HepG2 (cell line): Measurements from ENCODE around the gene HNRNPL.

Source experiments
- CTCF ChIP-seq: sonication (generic); formaldehyde crosslinking; IDR thresholded peaks from 2 replicates; pipeline ENCODE4 v1.5.0; 2020; ENCODE audit warnings: mild to moderate bottlenecking, missing genetic modification reagents, moderate library complexity
- ELF4 ChIP-seq: sonication (generic); formaldehyde crosslinking; IDR thresholded peaks from 2 replicates; pipeline ENCODE4 v1.5.0; 2020; ENCODE audit warnings: missing genetic modification reagents, mild to moderate bottlenecking, moderate library complexity, borderline replicate concordance
- EZH2 ChIP-seq: conservative IDR thresholded peaks from 2 replicates; pipeline ENCODE4 v1.6.1; 2012; ENCODE audit warnings: mild to moderate bottlenecking, low read depth, low read length, moderate library complexity
- NAIF1 ChIP-seq: sonication (generic); formaldehyde crosslinking; IDR thresholded peaks from 2 replicates; pipeline ENCODE4 v1.5.0; 2020; ENCODE audit warnings: mild to moderate bottlenecking, missing genetic modification reagents, borderline replicate concordance
- NFYB ChIP-seq: sonication (generic); formaldehyde crosslinking; IDR thresholded peaks from 2 replicates; pipeline ENCODE4 v1.4.0; 2020; ENCODE audit warnings: missing genetic modification reagents
- PBX3 ChIP-seq: sonication (generic); formaldehyde crosslinking; IDR thresholded peaks from 2 replicates; pipeline ENCODE4 v1.8.1; 2023; ENCODE audit warnings: missing genetic modification reagents, inconsistent platforms, borderline replicate concordance
- RAD21 ChIP-seq: fragments of 450-650 bp; formaldehyde crosslinking; IDR thresholded peaks from 2 replicates; pipeline ENCODE4 v1.5.0; 2020; ENCODE audit warnings: mild to moderate bottlenecking
- RFX5 ChIP-seq: IDR thresholded peaks from 2 replicates; pipeline ENCODE4 v1.6.1; 2011; ENCODE audit warnings: low read depth, low read length, improper control_type of control experiment
- RXRA ChIP-seq: sonication (generic); formaldehyde crosslinking; IDR thresholded peaks from 2 replicates; pipeline ENCODE4 v1.5.1; 2020; ENCODE audit warnings: missing genetic modification reagents
- THAP7 ChIP-seq: sonication (generic); formaldehyde crosslinking; IDR thresholded peaks from 2 replicates; pipeline ENCODE4 v1.8.1; 2023; ENCODE audit warnings: mild to moderate bottlenecking, missing genetic modification reagents
- THRA ChIP-seq: sonication (generic); formaldehyde crosslinking; IDR thresholded peaks from 2 replicates; pipeline ENCODE4 v1.4.0; 2020; ENCODE audit warnings: missing genetic modification reagents, borderline replicate concordance

- no peak for TF ChIP-seq ELF4
- no peak for TF ChIP-seq CTCF
- TF ChIP-seq THAP7 (CRISPR knock-in tag): no peak
- no peak for TF ChIP-seq RAD21 (CRISPR knock-in tag)
- no peak for TF ChIP-seq PBX3 (CRISPR knock-in tag)
- TF ChIP-seq NFYB (CRISPR knock-in tag): no peak
- no peak for TF ChIP-seq EZH2
- no peak for TF ChIP-seq RFX5
- TF ChIP-seq RXRA (CRISPR knock-in tag): no peak
- TF ChIP-seq NAIF1 (CRISPR knock-in tag): no peak
- TF ChIP-seq THRA (CRISPR knock-in tag): no peak
Measured at GRCh38 chr19:38830039-38830733, 19.6 kb downstream of the HNRNPL start.
